Measurements from ENCODE around the gene UAP1L1.

DNA sequence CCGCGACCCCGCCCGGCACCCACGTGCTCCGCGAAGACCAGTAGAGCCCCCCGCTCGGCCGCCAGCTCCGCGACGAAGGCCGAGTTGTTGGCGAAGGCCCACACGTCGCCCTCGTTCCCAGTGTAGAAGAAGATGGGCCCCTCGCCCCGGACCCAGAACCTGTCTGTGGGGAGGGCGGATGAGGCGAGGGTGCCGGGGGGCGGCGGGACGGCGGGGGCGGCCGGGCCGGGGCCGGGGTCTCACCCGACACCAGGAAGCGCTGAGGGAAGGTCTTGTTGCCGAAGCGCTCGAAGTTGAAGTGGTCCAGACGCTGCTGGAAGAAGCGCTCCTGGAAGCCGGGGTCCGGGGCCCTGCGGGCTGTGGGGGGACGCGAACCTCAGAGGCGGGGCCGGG, 36.9 kb downstream of the UAP1L1 start:
- TF ChIP-seq ZNF274 (IDR thresholded peaks at IDR 0.05; ENCODE audit: low read depth, low read length) (no peak), SUZ12 (IDR thresholded peaks at IDR 0.05; ENCODE audit: extremely low read depth, insufficient read depth, insufficient read length) (no peak)

Data from NT2/D1 (cell line).